K562 (cell line): ENCODE data around the gene MEAF6. TPM values are rescaled to one million over a fixed set of nuclear protein-coding genes. Genes with fewer than 3 reads are reported as not detected.

Source experiments
- DIDO1 ChIP-seq: fragments of 450-650 bp; IDR thresholded peaks from 2 replicates; pipeline ENCODE4 v1.6.1; 2016; ENCODE audit warnings: low read depth, missing biosample characterization, missing genetic modification characterization
- E2F3 ChIP-seq: fragments of 250-450 bp; sonication (Bioruptor Pico); IDR thresholded peaks from 2 replicates; pipeline ENCODE4 v1.4.0; 2020; ENCODE audit warnings: mild to moderate bottlenecking
- ELF4 ChIP-seq: fragments of 450-650 bp; formaldehyde crosslinking; IDR thresholded peaks from 2 replicates; pipeline ENCODE4 v1.4.0; 2022; ENCODE audit warnings: missing genetic modification characterization
- GTF3C2 ChIP-seq: IDR thresholded peaks from 3 replicates; pipeline ENCODE4 v1.6.1; 2011; ENCODE audit warnings: borderline replicate concordance, mild to moderate bottlenecking, moderate library complexity; ENCODE audit not compliant: insufficient read length; ENCODE audit errors: extremely low read depth
- IRF2 ChIP-seq: sonication (generic); formaldehyde crosslinking; IDR thresholded peaks from 2 replicates; pipeline ENCODE4 v1.8.1; 2022; ENCODE audit warnings: mild to moderate bottlenecking, missing genetic modification reagents
- MAX ChIP-seq: sonication (generic); formaldehyde crosslinking; IDR thresholded peaks from 2 replicates; pipeline ENCODE4 v1.9.0; 2022; ENCODE audit warnings: mild to moderate bottlenecking, missing genetic modification reagents
- MGA ChIP-seq: fragments of 450-650 bp; IDR thresholded peaks from 2 replicates; pipeline ENCODE4 v1.6.1; 2016; ENCODE audit warnings: mild to moderate bottlenecking, moderate library complexity
- NCOA1 ChIP-seq: fragments of 450-650 bp; IDR thresholded peaks from 2 replicates; pipeline ENCODE4 v1.6.1; 2016; ENCODE audit warnings: low read depth
- SMARCB1 ChIP-seq: IDR thresholded peaks from 2 replicates; pipeline ENCODE4 v1.6.1; 2011; ENCODE audit warnings: improper control_type of control experiment, low read depth; ENCODE audit not compliant: insufficient read length
- SRSF9 ChIP-seq: fragments of 200-400 bp; formaldehyde crosslinking; IDR thresholded peaks from 2 replicates; pipeline ENCODE4 v1.6.1; 2017; ENCODE audit warnings: low read depth, low read length, borderline replicate concordance
- ZNF263 ChIP-seq: sonication (generic); formaldehyde crosslinking; IDR thresholded peaks from 2 replicates; pipeline ENCODE4 v1.8.0; 2022; ENCODE audit warnings: mild to moderate bottlenecking, missing genetic modification reagents, borderline replicate concordance
- ZNF75A ChIP-seq: fragments of 450-650 bp; formaldehyde crosslinking; IDR thresholded peaks from 2 replicates; pipeline ENCODE4 v1.4.0; 2020; ENCODE audit warnings: mild to moderate bottlenecking
- polyA plus RNA-seq, 8 experiments: library from polyadenylated mRNA; depleted of rRNA in 4 of 8; stranded (reverse) in 5 of 8; unstranded in 3 of 8; fragments of >200 nt; fragmentation: Nextera tagmentation in 2 of 8; fragmentation: Illumina TruSeq in 1 of 8; extraction: Ambion mirVana in 2 of 8; extraction: Trizol in 1 of 8; gene quantifications; 2 replicates each; pipeline versions ENCODE4 v1.2.1 to v1.2.3, GENCODE V29; 2011 to 2014; ENCODE audit warnings: inconsistent platforms in 1 of 8, missing spikeins in 1 of 8
- total RNA-seq, 7 experiments: library from RNA; depleted of rRNA in 6 of 7; stranded (reverse); fragments of >200 nt in 6 of 7; fragmentation: Illumina TruSeq in 2 of 7; extraction: Trizol in 2 of 7; gene quantifications; 2 replicates each; pipeline versions ENCODE4 v1.2.1 to v1.2.3, GENCODE V29; 2011 to 2021; ENCODE audit warnings: low replicate concordance in 1 of 7

MEAF6 gene
- total and polyA plus RNA-seq, 9 of the 15 experiments (the other 6 are each of a cell fraction or from before 2014, with no cell fraction given): 55.0 to 151 (median 92.3) TPM

- peak; percentile 66 for TF ChIP-seq MGA
- no peak for TF ChIP-seq ZNF75A (CRISPR knock-in tag)
- TF ChIP-seq IRF2 (CRISPR knock-in tag): no peak
- TF ChIP-seq SMARCB1: no peak
- TF ChIP-seq DIDO1 (tag): peak; percentile 88
- no peak for TF ChIP-seq GTF3C2
- no peak for TF ChIP-seq ZNF263 (CRISPR knock-in tag)
- peak; percentile 58; the same call in 1 of the 2 replicates for TF ChIP-seq MAX (CRISPR knock-in tag)
- no peak; the same call in 1 of the 2 replicates for TF ChIP-seq NCOA1
- TF ChIP-seq E2F3 (CRISPR knock-in tag): peak; percentile 85
- 0 out of 2 replicates have a peak, but pooled peaks have one; percentile 25 for TF ChIP-seq ELF4 (CRISPR knock-in tag)
- no peak for TF ChIP-seq SRSF9
Measured at GRCh38 chr1:37553927-37554808, 39.6 kb upstream of the MEAF6 start, which contains the start of gene SNIP1 (continued).
